ENCODE data around the gene KCNQ1OT1. TPM values are rescaled to one million over a fixed set of nuclear protein-coding genes. Genes with fewer than 3 reads are reported as not detected.

KCNQ1OT1 gene
- total and polyA plus RNA-seq, 12 donors: 0.15 to 10.6 (median 1.1) TPM

DNA sequence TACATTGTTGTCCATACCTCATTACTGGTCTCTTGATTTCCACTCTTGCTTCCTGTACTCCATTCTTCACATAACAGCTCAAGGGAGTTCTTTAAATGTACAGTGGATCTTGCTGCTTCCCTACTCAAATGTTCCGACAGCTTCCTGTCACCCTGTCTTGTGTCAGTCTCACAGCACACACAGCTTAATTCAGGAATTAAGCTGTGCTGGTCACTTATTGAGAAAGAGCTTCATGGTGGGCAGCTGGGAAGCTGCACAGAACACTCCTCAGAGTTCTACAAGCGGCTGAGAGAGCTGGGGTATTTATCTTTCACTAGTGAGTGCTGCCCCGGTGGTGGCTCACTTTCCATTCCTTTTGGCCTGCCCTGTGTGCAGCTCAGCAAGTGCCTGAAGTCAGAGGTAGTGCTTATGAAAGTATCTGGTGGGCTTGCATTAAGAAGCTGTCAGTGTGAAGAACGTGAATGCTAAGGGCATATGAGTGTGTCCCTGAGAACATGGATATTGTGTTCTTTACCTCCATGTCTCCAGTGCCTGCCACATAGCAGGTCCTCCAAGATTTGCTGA, 48.7 kb downstream of the KCNQ1OT1 start:
- no peak for TF ChIP-seq POLR2A (IDR thresholded peaks at IDR 0.05)
- Histone ChIP-seq H3K4me3 (no peak overlapping the region), H3K36me3 (replicated peaks in 1 of 2) (no peaks in the 10 kb centered on the region), H3K9me3 (replicated peaks in 1 of 3) (peaks cover 0 to 25% (median 0%) of the 10 kb centered on the region in 3 donors), H3K27me3 (no peaks in the 10 kb centered on the region), H3K4me1 (replicated peaks in 1 of 2) (no peaks in the 10 kb centered on the region), H3K27ac (no peak overlapping the region)
- intact Hi-C loops (cut with DNase I): no loop called here
- WGBS, 4 donors: 93 to 97% (median 96%) methylated on average over 4 of the region's 4 CpGs
- no peak for DNase-seq

DNA sequence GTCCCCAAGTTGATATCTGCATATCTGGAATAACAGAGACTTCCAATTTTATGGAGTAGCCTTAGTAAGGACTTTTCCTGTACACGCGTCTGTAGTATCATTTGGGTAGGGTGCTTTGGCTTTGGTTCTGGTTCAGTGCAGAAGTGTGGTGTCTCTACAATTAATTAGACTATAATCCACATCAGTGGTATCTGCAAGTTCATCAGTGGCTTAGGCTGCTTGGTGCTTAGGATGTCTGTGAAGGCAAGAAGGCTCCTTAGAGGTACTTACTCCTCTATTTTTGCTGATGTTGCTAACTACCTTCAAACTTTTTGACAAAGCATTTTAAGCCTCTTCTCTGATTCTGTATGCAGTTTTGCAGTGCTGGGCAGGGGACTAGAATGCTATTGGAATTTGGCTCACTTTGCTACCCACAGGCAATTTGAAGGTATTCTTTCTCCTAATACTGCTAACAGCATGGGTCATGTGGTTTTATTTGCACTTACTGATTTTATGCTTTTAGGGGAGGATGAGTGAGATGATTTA, 49.4 kb downstream of the KCNQ1OT1 start:
- H3K9me3 ChIP-seq (replicated peaks in 1 of 3): peaks cover 0 to 25% (median 0%) of the 10 kb centered on the region in 3 donors
- H3K27ac ChIP-seq: no peak overlapping the region
- 97 to 100% (median 99%) methylated on average over 2 of the region's 2 CpGs for WGBS, 4 donors
- no peaks in the 10 kb centered on the region for H3K27me3 ChIP-seq
- intact Hi-C loops (cut with DNase I): no loop called here
- DNase-seq: no peak
- no peak overlapping the region for H3K4me3 ChIP-seq
- no peaks in the 10 kb centered on the region for H3K4me1 ChIP-seq (replicated peaks in 1 of 2)
- TF ChIP-seq, protein P1, sequence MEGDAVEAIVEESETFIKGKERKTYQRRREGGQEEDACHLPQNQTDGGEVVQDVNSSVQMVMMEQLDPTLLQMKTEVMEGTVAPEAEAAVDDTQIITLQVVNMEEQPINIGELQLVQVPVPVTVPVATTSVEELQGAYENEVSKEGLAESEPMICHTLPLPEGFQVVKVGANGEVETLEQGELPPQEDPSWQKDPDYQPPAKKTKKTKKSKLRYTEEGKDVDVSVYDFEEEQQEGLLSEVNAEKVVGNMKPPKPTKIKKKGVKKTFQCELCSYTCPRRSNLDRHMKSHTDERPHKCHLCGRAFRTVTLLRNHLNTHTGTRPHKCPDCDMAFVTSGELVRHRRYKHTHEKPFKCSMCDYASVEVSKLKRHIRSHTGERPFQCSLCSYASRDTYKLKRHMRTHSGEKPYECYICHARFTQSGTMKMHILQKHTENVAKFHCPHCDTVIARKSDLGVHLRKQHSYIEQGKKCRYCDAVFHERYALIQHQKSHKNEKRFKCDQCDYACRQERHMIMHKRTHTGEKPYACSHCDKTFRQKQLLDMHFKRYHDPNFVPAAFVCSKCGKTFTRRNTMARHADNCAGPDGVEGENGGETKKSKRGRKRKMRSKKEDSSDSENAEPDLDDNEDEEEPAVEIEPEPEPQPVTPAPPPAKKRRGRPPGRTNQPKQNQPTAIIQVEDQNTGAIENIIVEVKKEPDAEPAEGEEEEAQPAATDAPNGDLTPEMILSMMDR (IDR thresholded peaks at IDR 0.05): no peak
- TF ChIP-seq POLR2A (IDR thresholded peaks at IDR 0.05): no peak
- no peaks in the 10 kb centered on the region for H3K36me3 ChIP-seq (replicated peaks in 1 of 2)

DNA sequence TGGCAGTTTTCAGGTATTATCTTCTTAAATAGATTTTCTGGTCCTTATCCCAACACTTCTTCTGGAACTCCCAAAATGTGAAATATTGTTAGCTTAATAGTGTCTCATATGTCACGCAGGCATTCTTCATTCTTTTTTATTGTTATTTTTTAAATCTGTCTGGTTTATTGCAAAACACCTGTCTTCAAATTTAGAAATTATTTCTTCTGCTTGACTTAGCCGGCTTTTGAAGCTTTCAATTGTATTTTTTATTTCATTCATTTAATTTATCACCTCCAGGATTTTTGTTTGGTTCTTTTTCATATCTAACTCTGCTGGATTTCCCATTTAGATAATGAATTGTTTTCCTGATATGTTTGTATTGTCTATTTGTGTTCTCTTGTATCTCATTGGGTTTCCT, 49.9 kb downstream of the KCNQ1OT1 start:
- no peaks in the 10 kb centered on the region for H3K36me3 ChIP-seq (replicated peaks in 1 of 2)
- no peak overlapping the region for H3K4me3 ChIP-seq
- TF ChIP-seq, protein P1 (IDR thresholded peaks at IDR 0.05): no peak
- TF ChIP-seq POLR2A (IDR thresholded peaks at IDR 0.05): no peak
- H3K9me3 ChIP-seq (replicated peaks in 1 of 3): peaks cover 0 to 26% (median 0%) of the 10 kb centered on the region in 3 donors
- H3K4me1 ChIP-seq (replicated peaks in 1 of 2): no peaks in the 10 kb centered on the region
- H3K27ac ChIP-seq: no peak overlapping the region
- WGBS, 4 donors: 95 to 99% (median 98%) methylated on average over 2 of the region's 2 CpGs
- DNase-seq: no peak
- no peaks in the 10 kb centered on the region for H3K27me3 ChIP-seq
- intact Hi-C loops (cut with DNase I): no loop called here

DNA sequence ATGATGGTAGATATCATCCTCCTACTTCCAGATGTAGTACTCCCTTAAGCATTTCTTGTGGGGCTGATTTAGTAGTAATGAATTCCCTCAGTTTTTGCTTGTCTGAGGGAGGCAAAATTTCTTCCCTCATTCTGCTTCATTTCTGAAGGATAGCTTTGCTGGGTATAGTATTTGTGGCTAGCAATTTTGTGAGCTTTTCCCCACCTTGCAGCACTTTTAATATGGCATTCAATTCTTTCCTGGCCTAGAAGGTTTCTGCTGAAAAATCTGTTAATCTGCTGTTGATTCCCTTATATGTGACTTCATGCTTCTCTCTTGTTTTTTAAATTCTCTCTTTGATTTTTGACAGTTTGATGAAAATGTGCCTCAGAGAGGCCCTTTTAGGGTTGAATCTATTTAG, 50.4 kb downstream of the KCNQ1OT1 start:
- no peaks in the 10 kb centered on the region for H3K27me3 ChIP-seq
- peaks cover 0 to 30% (median 2%) of the 10 kb centered on the region in 3 donors for H3K9me3 ChIP-seq (replicated peaks in 1 of 3)

More for the DNA sequence above, 50.4 kb downstream of the KCNQ1OT1 start:
- Histone ChIP-seq H3K4me3 (no peak overlapping the region), H3K4me1 (replicated peaks in 1 of 2) (no peaks in the 10 kb centered on the region), H3K36me3 (replicated peaks in 1 of 2) (no peaks in the 10 kb centered on the region), H3K27ac (no peak overlapping the region)
- intact Hi-C loops (cut with DNase I): no loop called here
- TF ChIP-seq, protein P1 (IDR thresholded peaks at IDR 0.05): no peak
- no peak for TF ChIP-seq POLR2A (IDR thresholded peaks at IDR 0.05)
- no peak for DNase-seq

All from adrenal gland (tissue), 12 donors.